ENCODE results near the gene ELK4. TPM values are rescaled to one million over a fixed set of nuclear protein-coding genes. Genes with fewer than 3 reads are reported as not detected.

Gene ELK4
- total and polyA plus RNA-seq, 2 of the 13 experiments (the other 11 are each of a cell fraction or from before 2014, with no cell fraction given) = 8.3 to 13.1 TPM

DNA sequence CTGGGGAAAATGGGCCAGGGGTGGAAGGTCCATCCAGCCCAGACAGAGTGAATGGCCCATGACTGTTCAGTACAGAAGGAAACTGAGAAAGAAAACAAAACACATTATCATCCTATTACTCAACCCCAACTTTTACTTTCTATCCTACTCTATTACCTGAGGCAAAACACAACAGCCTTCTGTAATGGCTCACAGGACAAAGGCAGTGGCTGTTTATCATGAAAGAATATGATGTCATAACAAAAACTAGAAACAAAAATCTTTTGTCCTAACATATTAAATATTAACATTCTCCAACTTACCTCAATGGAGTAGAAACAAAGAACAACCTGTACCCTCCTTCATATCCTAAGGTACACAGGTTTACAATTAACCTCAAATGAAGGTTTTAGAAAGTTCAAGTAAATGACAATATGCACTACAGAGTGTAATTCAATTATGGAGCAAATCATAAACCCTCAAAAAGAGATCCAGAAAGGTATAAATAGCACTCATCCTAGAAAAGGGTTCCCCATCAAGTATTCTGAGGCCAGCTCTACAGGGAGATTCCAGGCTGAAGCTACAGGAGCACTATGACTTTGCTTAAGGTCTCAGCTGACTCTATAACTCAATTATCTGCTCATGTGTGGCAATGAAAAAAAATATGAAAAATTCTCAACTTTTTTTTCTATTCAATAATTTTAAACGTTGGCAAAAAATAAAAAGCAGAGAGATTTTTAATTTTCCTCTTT is 15.1 kb downstream of the ELK4 start (continued):
- TF ChIP-seq ZNF558 (CRISPR knock-in tag; IDR thresholded peaks at IDR 0.05; ENCODE audit: borderline replicate concordance) (no peak), FOXP1 (IDR thresholded peaks at IDR 0.05) (no peak), FOXP1 (CRISPR knock-in tag; IDR thresholded peaks at IDR 0.05) (peak; percentile 44; the same call in 1 of the 2 replicates), ZBTB7B (CRISPR knock-in tag; IDR thresholded peaks at IDR 0.05) (no peak), HOXA5 (CRISPR knock-in tag; IDR thresholded peaks at IDR 0.05) (no peak), CC2D1A (CRISPR knock-in tag; IDR thresholded peaks at IDR 0.05) (no peak), PCBP2 (optimal IDR thresholded peaks at IDR 0.05; ENCODE audit: low read depth, low read length, poor library complexity, severe bottlenecking) (no peak), ZNF17 (CRISPR knock-in tag; IDR thresholded peaks at IDR 0.05) (no peak), SIX4 (CRISPR knock-in tag; IDR thresholded peaks at IDR 0.05) (no peak), CENPX (CRISPR knock-in tag; IDR thresholded peaks at IDR 0.05) (no peak), CEBPG (CRISPR knock-in tag; IDR thresholded peaks at IDR 0.05) (peak; percentile 48), ZNF567 (CRISPR knock-in tag; IDR thresholded peaks at IDR 0.05; ENCODE audit: borderline replicate concordance) (no peak), ZZZ3 (CRISPR knock-in tag; IDR thresholded peaks at IDR 0.05; ENCODE audit: borderline replicate concordance) (no peak), ZSCAN29 (CRISPR knock-in tag; conservative IDR thresholded peaks at IDR 0.05) (no peak), ETV6 (CRISPR knock-in tag; conservative IDR thresholded peaks at IDR 0.05) (no peak), SOX6 (IDR thresholded peaks at IDR 0.05) (no peak), SOX6 (CRISPR knock-in tag; IDR thresholded peaks at IDR 0.05) (peak; percentile 71; the same call in 1 of the 2 replicates), SNAI1 (CRISPR knock-in tag; IDR thresholded peaks at IDR 0.05; ENCODE audit: borderline replicate concordance) (no peak), RFX1 (IDR thresholded peaks at IDR 0.05) (no peak)
- TF ChIP-seq, protein P1, sequence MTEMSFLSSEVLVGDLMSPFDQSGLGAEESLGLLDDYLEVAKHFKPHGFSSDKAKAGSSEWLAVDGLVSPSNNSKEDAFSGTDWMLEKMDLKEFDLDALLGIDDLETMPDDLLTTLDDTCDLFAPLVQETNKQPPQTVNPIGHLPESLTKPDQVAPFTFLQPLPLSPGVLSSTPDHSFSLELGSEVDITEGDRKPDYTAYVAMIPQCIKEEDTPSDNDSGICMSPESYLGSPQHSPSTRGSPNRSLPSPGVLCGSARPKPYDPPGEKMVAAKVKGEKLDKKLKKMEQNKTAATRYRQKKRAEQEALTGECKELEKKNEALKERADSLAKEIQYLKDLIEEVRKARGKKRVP (CRISPR knock-in tag; IDR thresholded peaks at IDR 0.05) = no peak
- TF ChIP-seq, protein P2, sequence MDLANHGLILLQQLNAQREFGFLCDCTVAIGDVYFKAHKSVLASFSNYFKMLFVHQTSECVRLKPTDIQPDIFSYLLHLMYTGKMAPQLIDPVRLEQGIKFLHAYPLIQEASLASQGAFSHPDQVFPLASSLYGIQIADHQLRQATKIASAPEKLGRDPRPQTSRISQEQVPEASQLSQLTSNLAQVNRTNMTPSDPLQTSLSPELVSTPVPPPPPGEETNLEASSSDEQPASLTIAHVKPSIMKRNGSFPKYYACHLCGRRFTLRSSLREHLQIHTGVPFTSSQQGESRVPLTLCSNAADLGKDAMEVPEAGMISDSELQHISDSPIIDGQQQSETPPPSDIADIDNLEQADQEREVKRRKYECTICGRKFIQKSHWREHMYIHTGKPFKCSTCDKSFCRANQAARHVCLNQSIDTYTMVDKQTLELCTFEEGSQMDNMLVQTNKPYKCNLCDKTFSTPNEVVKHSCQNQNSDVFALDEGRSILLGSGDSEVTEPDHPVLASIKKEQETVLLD (CRISPR knock-in tag; IDR thresholded peaks at IDR 0.05; ENCODE audit: low read depth) = no peak
- TF ChIP-seq, protein P3, sequence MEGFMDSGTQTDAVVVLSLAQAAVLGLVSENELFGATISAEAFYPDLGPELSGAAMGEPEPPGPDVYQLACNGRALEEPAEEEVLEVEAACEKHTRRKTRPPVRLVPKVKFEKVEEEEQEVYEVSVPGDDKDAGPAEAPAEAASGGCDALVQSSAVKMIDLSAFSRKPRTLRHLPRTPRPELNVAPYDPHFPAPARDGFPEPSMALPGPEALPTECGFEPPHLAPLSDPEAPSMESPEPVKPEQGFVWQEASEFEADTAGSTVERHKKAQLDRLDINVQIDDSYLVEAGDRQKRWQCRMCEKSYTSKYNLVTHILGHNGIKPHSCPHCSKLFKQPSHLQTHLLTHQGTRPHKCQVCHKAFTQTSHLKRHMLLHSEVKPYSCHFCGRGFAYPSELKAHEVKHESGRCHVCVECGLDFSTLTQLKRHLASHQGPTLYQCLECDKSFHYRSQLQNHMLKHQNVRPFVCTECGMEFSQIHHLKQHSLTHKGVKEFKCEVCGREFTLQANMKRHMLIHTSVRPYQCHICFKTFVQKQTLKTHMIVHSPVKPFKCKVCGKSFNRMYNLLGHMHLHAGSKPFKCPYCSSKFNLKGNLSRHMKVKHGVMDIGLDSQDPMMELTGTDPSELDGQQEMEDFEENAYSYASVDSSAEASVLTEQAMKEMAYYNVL (CRISPR knock-in tag; IDR thresholded peaks at IDR 0.05; ENCODE audit: borderline replicate concordance) = no peak
